HepG2 (cell line): ENCODE measurements around the gene RBM12. TPM values are rescaled to one million over a fixed set of nuclear protein-coding genes. Genes with fewer than 3 reads are reported as not detected.

Experiments used
- BCL3 ChIP-seq: sonication (generic); formaldehyde crosslinking; IDR thresholded peaks from 2 replicates; pipeline ENCODE4 v1.5.1; 2020; ENCODE audit warnings: mild to moderate bottlenecking, missing genetic modification reagents, moderate library complexity
- CHCHD3 ChIP-seq: sonication (generic); formaldehyde crosslinking; IDR thresholded peaks from 2 replicates; pipeline ENCODE4 v1.8.0; 2022; ENCODE audit warnings: mild to moderate bottlenecking, missing genetic modification reagents, moderate library complexity
- GRHL1 ChIP-seq: sonication (generic); formaldehyde crosslinking; conservative IDR thresholded peaks from 2 replicates; pipeline ENCODE4 v1.8.0; 2022; ENCODE audit warnings: missing genetic modification reagents
- NFAT5 ChIP-seq: sonication (generic); formaldehyde crosslinking; IDR thresholded peaks from 2 replicates; pipeline ENCODE4 v1.4.0; 2020; ENCODE audit warnings: missing genetic modification reagents
- NFE2L1 ChIP-seq: sonication (generic); formaldehyde crosslinking; IDR thresholded peaks from 2 replicates; pipeline ENCODE4 v1.4.0; 2020; ENCODE audit warnings: missing genetic modification reagents, mild to moderate bottlenecking, borderline replicate concordance
- SATB2 ChIP-seq: sonication (generic); formaldehyde crosslinking; IDR thresholded peaks from 2 replicates; pipeline ENCODE4 v1.5.0; 2020; ENCODE audit warnings: missing genetic modification reagents
- SOX6 ChIP-seq, 2 experiments: fragments of 450-650 bp in 1 of 2; sonication (generic) in 1 of 2; formaldehyde crosslinking in 1 of 2; IDR thresholded peaks; 2 replicates each; pipeline versions ENCODE4 v1.4.0 to v1.6.1; 2017 to 2020; ENCODE audit warnings: antibody characterized with exemption in 1 of 2, mild to moderate bottlenecking in 1 of 2, missing genetic modification reagents in 1 of 2
- TP53 ChIP-seq: sonication (generic); formaldehyde crosslinking; conservative IDR thresholded peaks from 2 replicates; pipeline ENCODE4 v1.4.0; 2020; ENCODE audit warnings: missing genetic modification reagents
- XRCC5 ChIP-seq: fragments of 200-400 bp; formaldehyde crosslinking; optimal IDR thresholded peaks from 2 replicates; pipeline ENCODE3; 2017; ENCODE audit warnings: mild to moderate bottlenecking, low read length
- YEATS4 ChIP-seq: sonication (generic); formaldehyde crosslinking; IDR thresholded peaks from 2 replicates; pipeline ENCODE4 v1.4.0; 2020; ENCODE audit warnings: missing genetic modification reagents, borderline replicate concordance
- ZNF276 ChIP-seq: sonication (generic); formaldehyde crosslinking; IDR thresholded peaks from 2 replicates; pipeline ENCODE4 v1.4.0; 2020; ENCODE audit warnings: mild to moderate bottlenecking, low read depth, missing genetic modification reagents
- ZSCAN20 ChIP-seq: sonication (generic); formaldehyde crosslinking; IDR thresholded peaks from 2 replicates; pipeline ENCODE4 v1.4.0; 2020; ENCODE audit warnings: missing genetic modification reagents, mild to moderate bottlenecking, borderline replicate concordance
- polyA plus RNA-seq, 8 experiments: library from polyadenylated mRNA; depleted of rRNA in 3 of 8; stranded (reverse) in 7 of 8; unstranded in 1 of 8; fragments of >200 nt; fragmentation: Illumina TruSeq in 4 of 8; extraction: Trizol in 4 of 8; gene quantifications; 2 replicates each; pipeline versions ENCODE4 v1.2.1 to v1.2.3, GENCODE V29; 2011 to 2016; ENCODE audit warnings: low read depth in 4 of 8, missing spikeins in 1 of 8, mixed read lengths in 1 of 8; ENCODE audit not compliant: insufficient read depth in 1 of 8
- total RNA-seq, 5 experiments: library from RNA; depleted of rRNA; stranded (reverse); fragments of >200 nt; fragmentation: Illumina TruSeq; extraction: Trizol; gene quantifications; 2 replicates each; pipeline ENCODE4 v1.2.3, GENCODE V29; 2016; ENCODE audit warnings: low read depth in 1 of 5
- TF ChIP-seq, protein P1 (sequence below): sonication (generic); formaldehyde crosslinking; IDR thresholded peaks from 2 replicates; pipeline ENCODE4 v1.5.0; 2020; ENCODE audit warnings: missing genetic modification reagents, mild to moderate bottlenecking, borderline replicate concordance
- TF ChIP-seq, protein P2 (sequence below): IDR thresholded peaks from 2 replicates; pipeline ENCODE4 v1.6.1; 2012; ENCODE audit warnings: inconsistent platforms

RBM12 gene
- total and polyA plus RNA-seq, 2 of the 13 experiments (the other 11 are each of a cell fraction or from before 2014, with no cell fraction given), result 97.9 to 104 TPM

GRCh38 chr20:35702051-35702823 lies 37.5 kb upstream of the RBM12 start (continued):
- TF ChIP-seq YEATS4 (CRISPR knock-in tag) (peak; percentile 13; the same call in 1 of the 2 replicates), SOX6 (IDR thresholded peaks at IDR 0.05) (no peak), SOX6 (CRISPR knock-in tag; IDR thresholded peaks at IDR 0.05) (no peak; the same call in 1 of the 2 replicates), ZSCAN20 (CRISPR knock-in tag) (peak; percentile 31; the same call in 1 of the 2 replicates), SATB2 (no peak), TP53 (CRISPR knock-in tag) (no peak), BCL3 (no peak), NFAT5 (0 out of 2 replicates have a peak, but pooled peaks have one; percentile 53), ZNF276 (CRISPR knock-in tag) (no peak), CHCHD3 (CRISPR knock-in tag) (0 out of 2 replicates have a peak, but pooled peaks have one; percentile 25), XRCC5 (no peak), GRHL1 (no peak), NFE2L1 (no peak)
- TF ChIP-seq, protein P1, sequence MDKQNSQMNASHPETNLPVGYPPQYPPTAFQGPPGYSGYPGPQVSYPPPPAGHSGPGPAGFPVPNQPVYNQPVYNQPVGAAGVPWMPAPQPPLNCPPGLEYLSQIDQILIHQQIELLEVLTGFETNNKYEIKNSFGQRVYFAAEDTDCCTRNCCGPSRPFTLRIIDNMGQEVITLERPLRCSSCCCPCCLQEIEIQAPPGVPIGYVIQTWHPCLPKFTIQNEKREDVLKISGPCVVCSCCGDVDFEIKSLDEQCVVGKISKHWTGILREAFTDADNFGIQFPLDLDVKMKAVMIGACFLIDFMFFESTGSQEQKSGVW (CRISPR knock-in tag), result no peak
- TF ChIP-seq, protein P2, sequence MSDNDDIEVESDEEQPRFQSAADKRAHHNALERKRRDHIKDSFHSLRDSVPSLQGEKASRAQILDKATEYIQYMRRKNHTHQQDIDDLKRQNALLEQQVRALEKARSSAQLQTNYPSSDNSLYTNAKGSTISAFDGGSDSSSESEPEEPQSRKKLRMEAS, result no peak
